Naive thymus-derived CD8-positive, alpha-beta T cell (primary cell): Measurements from ENCODE around the gene ADM. TPM values are rescaled to one million over a fixed set of nuclear protein-coding genes. Genes with fewer than 3 reads are reported as not detected.

ENCODE experiments used
- ATAC-seq, 2 donors: fragments of 150-1000 bp; cut with Tn5 transposase in 1 of 2; sonication (Bioruptor Pico), chemical (Tn5 transposase) in 1 of 2; 1 replicate in 1 of 2; 2 replicates in 1 of 2; pipeline ENCODE4 v1.10.0; 2021; ENCODE audit warnings: mild to moderate bottlenecking in 2 of 2, moderate library complexity in 2 of 2
- POLR2A ChIA-PET: fragments of 350-600 bp; sonication (Branson Sonifier 250); formaldehyde crosslinking; loops from one replicate; lab custom pipeline; 2021; ENCODE audit warnings: antibody characterized with exemption; lab: Charles Lee
- DNase-seq, 10 donors: peaks; one replicate each; pipeline versions ENCODE4 v3.0.0 to v3.0.0-alpha.2; 2020 to 2022
- H3K27ac Mint-ChIP-seq, 10 donors: one replicate each; pipeline ENCODE4 v1.8.0; 2020 to 2022; ENCODE audit warnings: mild to moderate bottlenecking in 10 of 10, mixed read lengths in 10 of 10, moderate library complexity in 4 of 10, inconsistent platforms in 1 of 10
- H3K27me3 Mint-ChIP-seq, 5 donors: one replicate each; pipeline ENCODE4 v1.8.0; 2021 to 2022; ENCODE audit warnings: mixed read lengths in 5 of 5
- H3K36me3 Mint-ChIP-seq, 3 donors: one replicate each; pipeline ENCODE4 v1.8.0; 2020 to 2022; ENCODE audit warnings: mixed read lengths in 3 of 3, mild to moderate bottlenecking in 2 of 3, inconsistent platforms in 1 of 3
- H3K4me1 Mint-ChIP-seq, 4 donors: one replicate each; pipeline ENCODE4 v1.8.0; 2021 to 2022; ENCODE audit warnings: mixed read lengths in 4 of 4
- H3K4me3 Mint-ChIP-seq, 10 donors: one replicate each; pipeline ENCODE4 v1.8.0; 2020 to 2022; ENCODE audit warnings: mild to moderate bottlenecking in 10 of 10, mixed read lengths in 10 of 10, moderate library complexity in 6 of 10, inconsistent platforms in 1 of 10
- H3K9me3 Mint-ChIP-seq, 9 donors: one replicate each; pipeline ENCODE4 v1.8.0; 2020 to 2022; ENCODE audit warnings: mixed read lengths in 9 of 9, mild to moderate bottlenecking in 3 of 9, inconsistent platforms in 1 of 9, moderate library complexity in 1 of 9
- polyA plus RNA-seq, 3 donors: library from polyadenylated mRNA; unstranded; fragments of 300-500 nt; fragmentation: Illumina TruSeq; gene quantifications; one replicate each; pipeline ENCODE4 v1.2.3, GENCODE V29; 2021
- total RNA-seq, 8 experiments: library from RNA in 2 of 8; stranded (reverse) in 2 of 8; gene quantifications; one replicate each; pipeline ENCODE4 v1.2.3 and lab custom pipeline; 2021 to 2026

The ADM gene
- total and polyA plus RNA-seq, 5 experiments from 2014 or later: 0.15 to 0.91 (median 0.77) TPM; not detected in 2

DNA sequence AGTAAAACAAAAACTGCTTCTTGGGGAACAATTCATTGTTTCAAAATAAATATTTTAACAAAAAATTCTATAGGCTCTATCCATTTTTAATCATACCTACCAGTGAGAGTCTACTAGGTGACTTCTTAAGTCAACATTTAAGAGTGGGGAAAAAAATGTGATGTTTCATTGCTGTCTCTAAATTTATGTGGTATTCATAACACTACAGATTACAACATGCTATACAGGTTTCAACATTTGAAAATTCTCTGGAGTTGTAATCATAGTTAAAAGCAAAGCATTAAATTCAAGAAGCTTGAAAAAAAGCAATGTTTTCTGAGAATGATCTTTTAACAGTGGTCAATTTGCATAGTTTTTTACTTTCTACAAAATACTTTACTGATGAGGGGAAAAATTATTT, 29.2 kb upstream of the ADM start:
- Mint-ChIP-seq H3K4me3 (no peak overlapping the region), H3K27ac (peak overlapping the region in 1 of 10 donors; percentile 35), H3K4me1 (peaks cover 0 to 9% (median 3%) of the 10 kb centered on the region in 4 donors), H3K27me3 (no peaks in the 10 kb centered on the region), H3K9me3 (no peaks in the 10 kb centered on the region), H3K36me3 (no peaks in the 10 kb centered on the region)
- DNase-seq (no peak), ATAC-seq (no peak)
- POLR2A ChIA-PET: no interaction called here

DNA sequence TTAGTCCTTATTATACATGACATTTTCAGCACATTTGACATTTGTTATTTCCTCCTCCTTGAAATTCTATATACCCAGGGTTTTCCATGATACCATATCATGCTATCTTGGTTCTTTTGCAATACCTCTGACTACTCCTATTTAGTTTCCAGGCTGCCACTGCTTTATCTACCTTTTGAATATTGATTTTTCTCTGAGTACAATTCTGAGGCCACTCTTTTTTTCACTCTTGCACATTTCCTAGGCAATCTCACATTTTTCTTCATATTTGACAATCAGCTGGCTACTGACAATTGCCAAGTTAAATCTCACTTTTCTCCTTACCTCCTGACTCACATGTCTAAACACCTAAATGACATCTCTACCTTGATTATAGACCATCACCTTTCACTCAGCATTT, 22.8 kb upstream of the ADM start:
- Mint-ChIP-seq H3K4me1 (peaks cover 0 to 8% (median 6%) of the 10 kb centered on the region in 4 donors), H3K27ac (no peak overlapping the region)
- POLR2A ChIA-PET: interaction anchor here (1.5 kb wide), 1 partner anchor 23 kb away, joined by 3 read pairs; the partner anchor contains the start of gene ADM

DNA sequence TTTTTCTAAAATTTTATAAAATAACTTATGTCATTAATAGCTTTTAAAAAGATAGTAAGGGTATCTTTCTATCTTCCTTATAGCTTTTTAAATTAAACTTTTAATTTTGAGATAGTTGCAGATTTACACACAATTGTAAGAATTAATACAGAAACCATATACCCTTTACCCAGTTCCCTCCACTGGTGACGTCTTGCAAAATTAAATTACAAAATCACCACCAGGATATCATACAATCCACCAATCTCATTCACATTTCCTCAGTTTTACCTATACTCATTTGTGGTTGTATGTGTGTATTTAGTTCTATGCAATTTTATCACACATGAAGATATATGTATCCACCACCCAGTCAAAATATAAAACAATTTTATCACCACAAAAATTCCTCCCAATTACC, 20.9 kb upstream of the ADM start:
- Mint-ChIP-seq H3K27me3 (no peaks in the 10 kb centered on the region), H3K27ac (no peak overlapping the region), H3K4me3 (no peak overlapping the region), H3K9me3 (no peaks in the 10 kb centered on the region), H3K36me3 (peaks cover 0 to 2% (median 2%) of the 10 kb centered on the region in 3 donors), H3K4me1 (peaks cover 0 to 10% (median 7%) of the 10 kb centered on the region in 4 donors)
- DNase-seq (no peak), ATAC-seq (no peak)
- POLR2A ChIA-PET: interaction anchor here (0.6 kb wide), 1 partner anchor 525 kb away, joined by 3 read pairs; no protein-coding TSS in a partner anchor

More for the DNA sequence above, 22.8 kb upstream of the ADM start:
- H3K4me3 Mint-ChIP-seq: no peak overlapping the region
- no peaks in the 10 kb centered on the region for H3K27me3 Mint-ChIP-seq
- no peaks in the 10 kb centered on the region for H3K9me3 Mint-ChIP-seq
- DNase-seq (no peak), ATAC-seq (no peak)
- H3K36me3 Mint-ChIP-seq: peaks cover 0 to 2% (median 2%) of the 10 kb centered on the region in 3 donors

DNA sequence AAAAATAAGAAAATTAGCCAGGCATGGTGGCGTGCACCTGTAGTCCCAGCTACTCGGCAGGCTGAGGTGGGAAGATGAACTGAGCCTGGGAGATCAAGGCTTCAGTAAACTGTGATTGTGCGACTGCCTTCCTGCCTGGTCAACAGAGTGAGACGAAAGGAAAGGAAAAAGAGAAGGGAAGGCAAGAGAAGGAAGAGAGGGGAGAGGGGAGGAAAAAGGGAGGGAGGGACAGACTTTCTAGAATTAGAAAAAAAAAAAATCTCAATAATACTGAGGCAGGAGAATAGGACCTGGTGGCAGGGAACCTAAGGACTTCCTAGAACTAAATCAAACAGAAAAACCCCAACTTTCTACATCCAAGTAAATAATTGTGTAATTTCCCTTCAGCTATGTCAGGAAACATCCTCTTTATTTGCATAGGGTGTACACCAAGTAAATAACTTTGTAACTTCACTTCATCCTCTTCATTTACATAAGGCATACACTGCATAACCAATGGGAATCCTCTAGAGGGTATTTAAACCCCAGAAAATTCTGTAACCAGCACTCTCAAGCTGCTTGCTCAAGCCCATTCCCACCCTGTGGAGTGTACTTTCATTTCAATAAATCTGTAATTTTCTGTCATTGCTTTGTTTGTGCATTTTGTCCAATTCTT, 19.6 kb upstream of the ADM start:
- Mint-ChIP-seq H3K4me1 (peaks cover 0 to 12% (median 9%) of the 10 kb centered on the region in 4 donors), H3K36me3 (peaks cover 0 to 2% (median 2%) of the 10 kb centered on the region in 3 donors), H3K9me3 (no peaks in the 10 kb centered on the region), H3K27me3 (no peaks in the 10 kb centered on the region), H3K4me3 (no peak overlapping the region), H3K27ac (no peak overlapping the region)
- DNase-seq: no peak
- no peak for ATAC-seq
- POLR2A ChIA-PET: no interaction called here

DNA sequence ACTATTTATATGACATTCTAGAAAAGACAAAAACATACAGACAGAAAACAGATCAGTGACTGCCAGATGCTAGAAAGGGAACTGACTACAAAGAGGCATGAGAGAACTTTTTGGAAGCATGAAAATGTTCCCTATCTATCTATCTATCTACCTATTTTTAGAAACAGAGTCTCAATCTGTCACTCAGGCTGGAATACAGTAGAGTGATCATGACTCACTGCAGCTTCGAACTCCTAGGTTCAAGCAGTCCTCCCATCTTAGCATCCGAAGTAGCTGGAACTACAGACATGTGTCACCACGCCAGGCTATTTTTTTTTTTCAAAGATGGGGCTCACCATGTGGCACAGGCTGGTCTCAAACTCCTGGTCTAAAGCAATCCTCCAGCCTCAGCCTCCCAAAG, 17.7 kb upstream of the ADM start:
- Mint-ChIP-seq H3K27ac (no peak overlapping the region), H3K9me3 (no peaks in the 10 kb centered on the region), H3K27me3 (no peaks in the 10 kb centered on the region), H3K4me1 (peaks cover 7 to 26% (median 15%) of the 10 kb centered on the region in 4 donors), H3K4me3 (no peak overlapping the region), H3K36me3 (peaks cover 0 to 2% (median 2%) of the 10 kb centered on the region in 3 donors)
- POLR2A ChIA-PET: interaction anchor here (1.2 kb wide), 1 partner anchor 16 kb away, joined by 3 read pairs; no protein-coding TSS in a partner anchor
- ATAC-seq: no peak
- no peak for DNase-seq

DNA sequence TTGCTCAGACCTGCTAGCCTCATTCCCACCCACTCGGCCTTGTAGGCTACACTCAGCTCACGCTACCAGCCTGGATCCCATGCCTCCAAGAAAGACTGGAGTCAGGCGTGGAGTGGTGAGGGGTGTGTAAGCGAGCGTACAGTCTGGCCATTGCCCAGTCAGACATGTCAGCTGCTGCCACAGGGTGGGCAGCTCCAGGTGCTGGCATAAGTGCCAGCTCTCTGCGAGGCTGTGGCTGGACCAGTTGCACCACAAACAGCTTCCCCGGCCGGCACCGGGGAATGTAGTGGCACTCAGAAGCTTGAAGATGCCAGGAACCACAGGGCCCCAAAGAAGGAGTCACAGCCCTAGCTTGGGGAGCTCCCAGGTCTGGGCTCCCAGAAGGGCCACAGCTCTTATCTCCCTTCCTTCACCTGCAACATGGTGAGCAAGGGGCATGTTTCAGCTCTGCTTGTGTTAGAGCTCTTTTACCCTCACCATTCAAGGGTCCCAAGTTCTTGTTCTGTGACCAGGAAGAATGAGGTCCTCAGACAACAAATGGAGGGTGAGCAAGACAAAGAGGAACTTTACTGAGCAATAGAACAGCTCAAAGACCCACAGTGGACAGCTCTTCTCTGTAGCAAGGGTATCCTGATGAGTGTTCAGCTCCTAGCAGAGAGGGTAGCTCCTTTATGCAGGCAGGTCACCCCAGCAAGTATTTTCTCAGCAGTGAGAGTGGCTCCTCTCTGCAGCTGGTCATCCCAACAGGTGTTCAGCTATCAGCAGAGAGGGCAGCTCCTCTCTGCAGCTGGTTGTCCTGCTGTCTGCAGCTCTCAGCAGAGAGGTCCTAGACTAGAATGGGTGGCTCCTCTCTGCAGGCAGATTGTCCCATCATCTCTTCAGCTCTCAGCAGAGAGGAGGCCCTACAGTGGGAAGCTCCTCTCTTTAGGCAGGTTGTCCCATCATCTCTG, 16.8 kb upstream of the ADM start:
- Mint-ChIP-seq H3K36me3 (peaks cover 0 to 2% (median 2%) of the 10 kb centered on the region in 3 donors), H3K27ac (no peak overlapping the region), H3K9me3 (no peaks in the 10 kb centered on the region), H3K4me1 (peaks cover 9 to 33% (median 20%) of the 10 kb centered on the region in 4 donors), H3K27me3 (no peaks in the 10 kb centered on the region), H3K4me3 (no peak overlapping the region)
- DNase-seq (no peak), ATAC-seq (no peak)
- POLR2A ChIA-PET: interaction anchor here (1.2 kb wide), 1 partner anchor 15 kb away, joined by 3 read pairs; no protein-coding TSS in a partner anchor

DNA sequence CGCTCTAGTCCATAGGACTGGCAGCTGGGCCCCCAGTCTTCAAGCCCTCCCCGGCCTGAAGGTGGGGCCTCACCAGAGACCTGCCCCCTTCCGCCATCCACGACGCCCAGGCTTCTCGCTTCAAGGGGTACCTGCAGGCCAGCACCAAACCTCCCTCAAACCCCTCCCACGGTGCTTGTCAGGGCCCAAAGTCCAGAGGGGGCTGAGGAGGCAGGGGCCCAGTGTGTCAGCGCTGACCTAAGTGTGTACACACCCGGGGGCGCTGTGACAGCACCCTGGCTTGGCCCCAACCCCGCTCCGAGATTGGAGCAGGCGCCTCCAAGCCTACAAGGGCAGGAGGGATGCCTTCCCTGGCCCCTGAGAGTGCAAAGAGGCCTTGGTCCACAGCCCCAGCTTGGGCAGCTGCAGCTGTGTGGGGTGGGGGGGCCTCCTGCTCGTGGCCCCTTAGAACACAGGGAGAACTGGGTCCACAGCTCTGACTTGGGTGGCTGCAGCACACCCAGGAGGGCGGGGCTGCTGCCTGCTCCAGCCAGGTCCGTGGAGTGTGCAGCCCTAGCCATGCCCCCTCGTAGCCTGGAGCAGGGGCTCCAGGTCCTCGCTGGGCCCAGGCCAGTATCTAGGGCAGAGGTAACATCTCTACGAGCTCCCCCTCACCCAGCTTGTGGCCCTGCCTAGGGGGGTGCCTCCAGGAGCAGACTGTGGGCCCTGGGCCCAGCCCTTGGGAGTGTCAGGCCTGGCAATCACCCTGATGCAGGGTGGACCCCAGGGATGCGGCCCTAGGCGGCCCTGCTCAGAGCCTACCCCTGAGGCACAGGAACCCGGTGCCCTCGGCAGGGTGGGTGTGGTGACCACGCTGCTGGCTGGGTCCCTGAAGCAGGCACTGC, 15.8 kb upstream of the ADM start:
- no peak for ATAC-seq
- Mint-ChIP-seq H3K4me3 (no peak overlapping the region), H3K4me1 (peaks cover 9 to 37% (median 21%) of the 10 kb centered on the region in 4 donors), H3K27me3 (no peaks in the 10 kb centered on the region), H3K36me3 (peaks cover 0 to 2% (median 2%) of the 10 kb centered on the region in 3 donors), H3K9me3 (no peaks in the 10 kb centered on the region), H3K27ac (no peak overlapping the region)
- POLR2A ChIA-PET: no interaction called here
- no peak for DNase-seq

DNA sequence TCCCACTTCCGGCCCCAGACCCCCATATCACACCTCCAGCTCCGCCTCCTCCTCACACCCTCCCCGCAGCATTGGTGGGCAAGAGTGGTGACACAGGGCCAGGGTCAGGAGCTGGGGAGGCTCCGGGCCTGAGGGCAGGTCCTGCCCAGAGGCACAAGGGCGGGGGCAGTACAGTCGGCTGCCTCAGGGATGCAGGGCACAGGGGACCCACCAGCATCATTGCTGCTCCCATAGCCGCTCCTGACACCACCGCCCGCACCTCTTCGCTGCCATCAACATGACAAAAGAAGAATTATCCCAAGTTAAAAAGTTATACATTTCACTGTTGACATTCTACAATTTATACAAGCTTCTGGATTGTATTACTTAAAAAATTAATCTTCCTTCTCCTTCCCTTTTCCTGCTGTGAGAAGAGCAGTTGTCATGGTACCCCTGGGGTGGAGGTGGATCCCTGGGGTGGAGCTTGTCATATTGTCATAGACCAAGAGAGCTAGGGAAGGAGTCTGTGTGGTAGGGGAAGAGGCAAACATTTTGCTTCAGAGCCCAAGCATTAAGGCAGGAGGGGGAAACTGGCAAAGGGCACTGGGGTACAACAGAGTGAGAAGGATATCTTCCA, 15.0 kb upstream of the ADM start:
- Mint-ChIP-seq H3K9me3 (no peaks in the 10 kb centered on the region), H3K27me3 (peaks cover 0 to 1% (median under 1%) of the 10 kb centered on the region in 5 donors), H3K36me3 (peaks cover 0 to 2% (median 2%) of the 10 kb centered on the region in 3 donors), H3K27ac (peak overlapping the region in 2 of 10 donors; percentile 6 to 62), H3K4me1 (peaks cover 12 to 39% (median 21%) of the 10 kb centered on the region in 4 donors), H3K4me3 (peak overlapping the region in 2 of 10 donors; percentile 1 to 10)
- POLR2A ChIA-PET: no interaction called here
- no peak for ATAC-seq
- no peak for DNase-seq

DNA sequence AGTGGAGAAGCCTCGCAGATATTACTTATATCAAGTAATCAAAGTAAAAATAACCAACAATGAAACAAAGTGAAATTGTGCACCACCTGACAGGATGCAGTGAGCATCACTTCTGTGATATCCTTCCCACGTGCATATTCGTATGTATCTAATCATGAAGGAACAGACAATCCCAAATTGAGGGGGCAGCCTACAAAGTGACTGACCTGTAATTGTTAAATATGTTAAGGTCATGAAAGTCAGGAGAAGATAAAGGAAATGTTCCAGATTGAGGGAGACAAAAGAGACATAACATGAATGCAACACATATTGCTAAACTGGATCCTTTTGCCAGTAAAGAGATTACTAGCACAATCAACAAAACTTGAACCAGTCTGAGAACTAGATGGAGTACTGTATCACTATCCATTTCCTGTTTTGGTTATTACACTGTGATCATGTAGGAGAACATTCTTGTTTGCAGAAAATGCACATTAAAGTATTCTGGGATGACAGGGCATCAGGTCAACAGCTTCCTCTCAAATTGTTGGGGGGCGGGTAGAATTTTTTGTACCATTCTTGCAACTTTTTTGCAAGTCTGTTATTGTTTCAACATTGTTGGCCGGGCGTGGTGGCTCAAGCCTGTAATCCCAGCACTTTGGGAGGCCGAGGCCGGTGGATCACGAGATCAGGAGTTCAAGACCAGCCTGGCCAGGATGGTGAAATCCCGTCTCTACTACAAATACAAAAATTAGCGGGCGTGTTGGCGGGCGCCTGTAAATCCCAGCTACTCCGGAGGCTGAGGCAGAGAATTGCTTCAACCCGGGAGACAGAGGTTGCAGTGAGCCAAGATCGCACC, 12.9 kb upstream of the ADM start:
- POLR2A ChIA-PET: no interaction called here
- DNase-seq: no peak

DNA sequence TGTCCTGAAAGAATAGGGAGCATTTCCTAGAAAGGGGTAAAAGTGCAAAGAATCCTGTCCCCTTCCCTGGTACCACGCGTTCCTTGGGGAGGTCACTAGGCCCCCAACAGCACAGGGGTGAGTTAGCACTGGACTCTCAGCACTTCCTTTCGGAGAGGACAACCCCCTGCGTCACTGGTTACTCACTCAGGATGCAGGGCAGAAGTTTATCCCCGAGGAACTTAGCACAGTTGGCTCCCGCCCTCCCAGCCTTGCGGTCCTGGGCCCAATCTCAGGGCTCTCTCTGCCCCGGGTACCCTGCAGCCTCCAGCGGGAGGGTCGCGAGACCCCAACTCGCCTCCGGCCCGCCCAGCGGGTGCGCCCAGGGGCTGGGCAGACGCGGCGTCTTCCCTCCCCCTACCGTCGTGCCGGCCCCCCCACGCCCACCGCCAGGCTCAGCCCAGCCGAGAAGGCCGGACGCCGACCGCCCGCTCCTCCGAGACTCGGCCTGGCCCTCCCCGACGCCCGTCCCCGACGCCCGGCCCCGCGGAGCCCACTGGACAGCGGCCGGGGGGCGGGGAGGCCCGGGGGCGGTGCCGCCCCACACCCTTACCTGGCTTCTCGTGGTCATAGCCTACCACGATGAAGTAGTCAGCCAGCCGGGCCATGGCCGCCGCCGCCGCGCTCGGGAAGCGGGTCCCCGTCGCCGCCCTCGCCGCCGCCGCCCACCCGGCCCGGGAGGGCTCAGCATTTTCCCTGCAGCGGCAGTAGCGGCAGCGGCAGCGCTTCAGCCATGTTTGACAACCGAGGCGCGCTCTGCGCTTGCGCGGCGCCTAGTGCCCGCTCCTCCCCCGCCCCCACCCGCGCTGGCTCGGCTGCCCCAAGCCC, 11.2 kb upstream of the ADM start, which contains the start of gene SBF2:
Gene SBF2 (minus strand): TSS at position 797 of the 867 bp plus-strand sequence. CDS start 150 bp downstream, at position 647.
- Mint-ChIP-seq H3K27ac (peak within 1 kb of the TSS in 6 of 10 donors; percentile 29 to 82 (median 68)), H3K4me1 (peaks cover 25 to 47% (median 34%) of the 10 kb centered on the region in 4 donors), H3K4me3 (peak within 1 kb of the TSS; percentile 75 to 92 (median 83)), H3K36me3 (no peaks in the 10 kb centered on the region), H3K9me3 (no peaks in the 10 kb centered on the region), H3K27me3 (peaks cover 0 to 20% (median 13%) of the 10 kb centered on the region in 5 donors)
- ATAC-seq: peak; percentile 66 to 75
- peak; percentile 66 to 87 (median 80) for DNase-seq
- POLR2A ChIA-PET: no interaction called here

More for the DNA sequence above, 12.9 kb upstream of the ADM start:
- no peak for ATAC-seq
- Mint-ChIP-seq H3K27me3 (peaks cover 0 to 18% (median 13%) of the 10 kb centered on the region in 5 donors), H3K4me3 (peak overlapping the region; percentile 20 to 81 (median 64)), H3K36me3 (no peaks in the 10 kb centered on the region), H3K27ac (peak overlapping the region in 1 of 10 donors; percentile 41), H3K4me1 (peaks cover 19 to 37% (median 23%) of the 10 kb centered on the region in 4 donors), H3K9me3 (no peaks in the 10 kb centered on the region)
